T-cell (primary cell): ENCODE data around the gene CRACR2B. TPM values are rescaled to one million over a fixed set of nuclear protein-coding genes. Genes with fewer than 3 reads are reported as not detected.

Experiments used
- ATAC-seq, 4 experiments: fragments of 200-7000 bp in 3 of 4; fragments of 150-1000 bp in 1 of 4; cut with Tn5 transposase; replicated peaks in 1 of 4; 1 replicate in 3 of 4; 2 replicates in 1 of 4; pipeline ENCODE4 v1.10.0; 2021; ENCODE audit warnings: moderate library complexity in 3 of 4, mild to moderate bottlenecking in 2 of 4, moderate number of reproducible peaks in 1 of 4
- CTCF ChIA-PET, 2 donors: fragments of 300-600 bp; sonication (Branson Sonifier 250); formaldehyde crosslinking; loops; one replicate each; lab custom pipeline; 2022; ENCODE audit warnings: antibody characterized with exemption in 2 of 2; lab: Charles Lee
- POLR2A ChIA-PET, 2 donors: fragments of 300-600 bp; sonication (Branson Sonifier 250); formaldehyde crosslinking; loops; one replicate each; lab custom pipeline; 2022; ENCODE audit warnings: antibody characterized with exemption in 2 of 2; lab: Charles Lee
- DNase-seq, 35 experiments: peaks; one replicate each; pipeline versions ENCODE4 v3.0.0 to v3.0.0-alpha.2; 2013 to 2023
- H3K27ac ChIP-seq: one replicate; pipeline ENCODE4 v1.5.1; 2013; ENCODE audit warnings: low read length
- H3K27me3 ChIP-seq, 2 experiments: replicated peaks in 1 of 2; 1 replicate in 1 of 2; 2 replicates in 1 of 2; pipeline versions ENCODE4 v1.6.1 to v1.7.0; 2013; ENCODE audit warnings: low read length in 1 of 2, mixed read lengths in 1 of 2; ENCODE audit not compliant: control insufficient read depth in 2 of 2, insufficient read depth in 2 of 2; ENCODE audit errors: extremely low read depth in 1 of 2
- H3K36me3 ChIP-seq, 2 donors: 1 replicate in 1 of 2; 2 replicates in 1 of 2; pipeline versions ENCODE4 v1.6.1 to v1.7.0; 2013; ENCODE audit warnings: low read length in 1 of 2; ENCODE audit not compliant: control insufficient read depth in 2 of 2, insufficient read depth in 1 of 2; ENCODE audit errors: extremely low read depth in 1 of 2
- H3K4me1 ChIP-seq, 2 experiments: 1 replicate in 1 of 2; 2 replicates in 1 of 2; pipeline versions ENCODE4 v1.6.1 to v1.7.0; 2013; ENCODE audit warnings: low read length in 2 of 2, mixed read lengths in 1 of 2; ENCODE audit not compliant: insufficient read depth in 2 of 2, control insufficient read depth in 1 of 2; ENCODE audit errors: extremely low read depth in 1 of 2
- H3K4me3 ChIP-seq, 2 donors: 1 replicate in 1 of 2; 2 replicates in 1 of 2; pipeline versions ENCODE4 v1.5.1 to v1.7.0; 2013; ENCODE audit warnings: mild to moderate bottlenecking in 2 of 2, low read length in 1 of 2, moderate library complexity in 1 of 2; ENCODE audit not compliant: control insufficient read depth in 1 of 2; ENCODE audit errors: extremely low read depth in 1 of 2
- H3K9me3 ChIP-seq: 2 replicates; pipeline ENCODE4 v1.7.0; 2013
- H3K27ac Mint-ChIP-seq, 2 donors: one replicate each; pipeline ENCODE4 v1.8.0; 2020 to 2021; ENCODE audit warnings: mild to moderate bottlenecking in 2 of 2, mixed read lengths in 2 of 2
- H3K27me3 Mint-ChIP-seq, 2 donors: one replicate each; pipeline ENCODE4 v1.8.0; 2021 to 2022; ENCODE audit warnings: mixed read lengths in 2 of 2
- H3K36me3 Mint-ChIP-seq: one replicate; pipeline ENCODE4 v1.8.0; 2021; ENCODE audit warnings: mixed read lengths
- H3K4me1 Mint-ChIP-seq, 3 donors: one replicate each; pipeline ENCODE4 v1.8.0; 2020 to 2022; ENCODE audit warnings: mixed read lengths in 3 of 3, mild to moderate bottlenecking in 1 of 3
- H3K4me3 Mint-ChIP-seq, 3 donors: one replicate each; pipeline ENCODE4 v1.8.0; 2020 to 2022; ENCODE audit warnings: mild to moderate bottlenecking in 3 of 3, mixed read lengths in 3 of 3, moderate library complexity in 3 of 3
- H3K9me3 Mint-ChIP-seq, 3 donors: one replicate each; pipeline ENCODE4 v1.8.0; 2020 to 2022; ENCODE audit warnings: mixed read lengths in 3 of 3
- WGBS: methylation state at CpG from one replicate; pipeline ENCODE4 v1.1.5; 2013; ENCODE audit warnings: missing lambda C conversion rate; ENCODE audit not compliant: insufficient coverage; 5-methylcytosine and 5-hydroxymethylcytosine counted together
- total RNA-seq, 35 experiments: library from RNA in 6 of 35; stranded (reverse) in 6 of 35; fragments of 120-200 nt in 1 of 35; gene quantifications; one replicate each; pipeline versions ENCODE4 v1.2.1 to v1.2.4 and lab custom pipeline; 2013 to 2026

The CRACR2B gene
- total RNA-seq, 5 donors from 2014 or later (not counting 1 experiment from before 2014, with no cell fraction given): 1.4 to 2.9 (median 1.5) TPM

- no peaks in the 10 kb centered on the region for H3K9me3 Mint-ChIP-seq
- no peaks in the 10 kb centered on the region for H3K36me3 ChIP-seq
- WGBS: under 1% methylated on average over 50 of the region's 71 CpGs
- H3K4me1 ChIP-seq: peaks cover 6 to 27% of the 10 kb centered on the region in 2 experiments
- peaks cover 0 to 2% of the 10 kb centered on the region in 2 donors for H3K27me3 Mint-ChIP-seq
- CTCF ChIA-PET: interaction anchor here (0.6 to 1.5 kb wide), 3 partner anchors 189 to 279 kb away, joined by 3 to 5 read pairs (median 3); no protein-coding TSS in a partner anchor
- DNase-seq (peak in 6 of 35 experiments; percentile 25 to 48 (median 32)), ATAC-seq (peak; percentile 24 to 66 (median 28))
- H3K36me3 Mint-ChIP-seq: no peaks in the 10 kb centered on the region
- H3K27ac ChIP-seq: no peak overlapping the region
- H3K4me3 ChIP-seq: peak overlapping the region; percentile 35 to 74
- H3K27ac Mint-ChIP-seq: no peak overlapping the region
- H3K9me3 ChIP-seq: no peaks in the 10 kb centered on the region
- H3K4me1 Mint-ChIP-seq: peaks cover 5 to 11% (median 6%) of the 10 kb centered on the region in 3 donors
- peaks cover 0 to 70% of the 10 kb centered on the region in 2 experiments for H3K27me3 ChIP-seq
- peak overlapping the region; percentile 68 to 73 (median 73) for H3K4me3 Mint-ChIP-seq
- POLR2A ChIA-PET: no interaction called here
These were observed 21.5 kb downstream of the CRACR2B start for GRCh38 chr11:849104-849824.

- Mint-ChIP-seq H3K27ac (no peak overlapping the region), H3K9me3 (no peaks in the 10 kb centered on the region), H3K27me3 (peaks cover 0 to 2% of the 10 kb centered on the region in 2 donors), H3K4me3 (peak overlapping the region; percentile 28 to 49 (median 48)), H3K36me3 (no peaks in the 10 kb centered on the region), H3K4me1 (peaks cover 0 to 8% (median 5%) of the 10 kb centered on the region in 3 donors)
- Histone ChIP-seq H3K36me3 (no peaks in the 10 kb centered on the region), H3K4me3 (peak overlapping the region in 1 of 2 donors; percentile 35), H3K27me3 (peaks cover 0 to 62% of the 10 kb centered on the region in 2 experiments), H3K27ac (no peak overlapping the region), H3K4me1 (peaks cover 3 to 18% of the 10 kb centered on the region in 2 experiments), H3K9me3 (no peaks in the 10 kb centered on the region)
- 41% methylated on average over 87 of the region's 97 CpGs for WGBS
- POLR2A ChIA-PET: no interaction called here
- CTCF ChIA-PET: no interaction called here
- DNase-seq: no peak
- peak in 3 of 4 experiments; percentile 10 to 22 (median 15) for ATAC-seq
These were observed 22.4 kb downstream of the CRACR2B start for GRCh38 chr11:849951-850774.

GRCh38 chr11:850775-851763, 23.4 kb downstream of the CRACR2B start:
- no peak for ATAC-seq
- H3K9me3 Mint-ChIP-seq: no peaks in the 10 kb centered on the region
- H3K4me3 Mint-ChIP-seq: peak overlapping the region; percentile 28 to 49 (median 48)
- H3K27ac ChIP-seq: no peak overlapping the region
- ChIA-PET POLR2A (no interaction called here), CTCF (interaction anchor here (0.6 kb wide), 2 partner anchors 194 to 517 kb away, joined by 6 to 8 read pairs; no protein-coding TSS in a partner anchor)
- no peaks in the 10 kb centered on the region for H3K36me3 Mint-ChIP-seq
- peaks cover 0 to 8% (median 5%) of the 10 kb centered on the region in 3 donors for H3K4me1 Mint-ChIP-seq
- H3K27ac Mint-ChIP-seq: no peak overlapping the region
- WGBS: 93% methylated on average over 24 of the region's 28 CpGs
- H3K27me3 ChIP-seq: peaks cover 0 to 58% of the 10 kb centered on the region in 2 experiments
- H3K9me3 ChIP-seq: no peaks in the 10 kb centered on the region
- no peaks in the 10 kb centered on the region for H3K36me3 ChIP-seq
- peaks cover 3 to 18% of the 10 kb centered on the region in 2 experiments for H3K4me1 ChIP-seq
- peaks cover 0 to 2% of the 10 kb centered on the region in 2 donors for H3K27me3 Mint-ChIP-seq
- H3K4me3 ChIP-seq: no peak overlapping the region
- no peak for DNase-seq

- no peak for DNase-seq
- H3K27ac Mint-ChIP-seq: no peak overlapping the region
- H3K4me3 Mint-ChIP-seq: no peak overlapping the region
- Histone ChIP-seq H3K9me3 (no peaks in the 10 kb centered on the region), H3K27me3 (peaks cover 0 to 42% of the 10 kb centered on the region in 2 experiments), H3K4me1 (peaks cover 3 to 23% of the 10 kb centered on the region in 2 experiments), H3K4me3 (no peak overlapping the region), H3K27ac (no peak overlapping the region), H3K36me3 (no peaks in the 10 kb centered on the region)
- CTCF ChIA-PET: no interaction called here
- 85% methylated on average over 12 of the region's 15 CpGs for WGBS
- ATAC-seq: no peak
- peaks cover 0 to 2% of the 10 kb centered on the region in 2 donors for H3K27me3 Mint-ChIP-seq
- H3K36me3 Mint-ChIP-seq: no peaks in the 10 kb centered on the region
- H3K4me1 Mint-ChIP-seq: peaks cover 0 to 11% (median 5%) of the 10 kb centered on the region in 3 donors
- POLR2A ChIA-PET: interaction anchor here in 1 of 2 donors (0.6 kb wide), 1 partner anchor 10 kb away, joined by 3 read pairs; the partner anchor contains the start of gene TSPAN4
- H3K9me3 Mint-ChIP-seq: no peaks in the 10 kb centered on the region
These were observed 25.0 kb downstream of the CRACR2B start for GRCh38 chr11:852762-853161.

- Mint-ChIP-seq H3K4me1 (peaks cover 0 to 6% (median 0%) of the 10 kb centered on the region in 3 donors), H3K27ac (no peak overlapping the region), H3K36me3 (no peaks in the 10 kb centered on the region), H3K9me3 (no peaks in the 10 kb centered on the region), H3K27me3 (no peaks in the 10 kb centered on the region), H3K4me3 (no peak overlapping the region)
- Histone ChIP-seq H3K9me3 (no peaks in the 10 kb centered on the region), H3K27ac (no peak overlapping the region), H3K4me3 (no peak overlapping the region), H3K4me1 (peaks cover 3 to 13% of the 10 kb centered on the region in 2 experiments), H3K36me3 (no peaks in the 10 kb centered on the region), H3K27me3 (peaks cover 0 to 31% of the 10 kb centered on the region in 2 experiments)
- DNase-seq (no peak), ATAC-seq (no peak)
- ChIA-PET CTCF (no interaction called here), POLR2A (interaction anchor here in 1 of 2 donors (0.6 kb wide), 1 partner anchor 11 kb away, joined by 3 read pairs; the partner anchor contains the start of gene TSPAN4)
- WGBS: 84% methylated on average over 22 of the region's 27 CpGs
These were observed 26.1 kb downstream of the CRACR2B start for GRCh38 chr11:853682-854448.
